B cell (primary cell): ENCODE measurements around the gene BATF2.

Experiments
- EZH2 ChIP-seq: IDR thresholded peaks from 2 replicates; pipeline ENCODE4 v1.6.1; 2012; ENCODE audit warnings: borderline replicate concordance, low read depth, mild to moderate bottlenecking, moderate library complexity, low read length; ENCODE audit not compliant: insufficient read depth, poor library complexity, severe bottlenecking
- TF ChIP-seq, protein P1 (sequence below): fragments of 200-600 bp; IDR thresholded peaks from one replicate; pipeline ENCODE4 v1.8.0; 2022; ENCODE audit warnings: antibody characterized with exemption, mild to moderate bottlenecking

DNA sequence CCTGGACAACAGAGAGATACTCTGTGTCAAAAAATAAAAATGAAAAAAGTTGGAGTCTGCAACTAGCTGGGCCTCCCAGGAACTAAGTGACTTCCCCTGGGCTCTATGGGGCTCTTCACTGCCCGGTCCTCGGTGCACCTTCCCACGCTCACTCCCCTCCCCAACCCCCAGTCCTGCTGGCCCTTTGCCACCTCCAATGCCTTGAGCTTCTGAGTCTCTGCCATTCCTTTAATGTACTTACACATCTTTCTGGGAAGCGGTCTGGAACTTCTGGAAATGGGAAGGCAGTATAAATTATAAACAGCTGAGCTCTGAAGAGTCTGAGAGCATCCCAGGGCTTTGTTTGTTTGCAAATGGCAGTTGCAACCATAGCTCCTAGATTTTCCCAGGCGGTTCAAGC lies 5.9 kb upstream of the BATF2 start:
- TF ChIP-seq EZH2, result no peak
- TF ChIP-seq, protein P1, sequence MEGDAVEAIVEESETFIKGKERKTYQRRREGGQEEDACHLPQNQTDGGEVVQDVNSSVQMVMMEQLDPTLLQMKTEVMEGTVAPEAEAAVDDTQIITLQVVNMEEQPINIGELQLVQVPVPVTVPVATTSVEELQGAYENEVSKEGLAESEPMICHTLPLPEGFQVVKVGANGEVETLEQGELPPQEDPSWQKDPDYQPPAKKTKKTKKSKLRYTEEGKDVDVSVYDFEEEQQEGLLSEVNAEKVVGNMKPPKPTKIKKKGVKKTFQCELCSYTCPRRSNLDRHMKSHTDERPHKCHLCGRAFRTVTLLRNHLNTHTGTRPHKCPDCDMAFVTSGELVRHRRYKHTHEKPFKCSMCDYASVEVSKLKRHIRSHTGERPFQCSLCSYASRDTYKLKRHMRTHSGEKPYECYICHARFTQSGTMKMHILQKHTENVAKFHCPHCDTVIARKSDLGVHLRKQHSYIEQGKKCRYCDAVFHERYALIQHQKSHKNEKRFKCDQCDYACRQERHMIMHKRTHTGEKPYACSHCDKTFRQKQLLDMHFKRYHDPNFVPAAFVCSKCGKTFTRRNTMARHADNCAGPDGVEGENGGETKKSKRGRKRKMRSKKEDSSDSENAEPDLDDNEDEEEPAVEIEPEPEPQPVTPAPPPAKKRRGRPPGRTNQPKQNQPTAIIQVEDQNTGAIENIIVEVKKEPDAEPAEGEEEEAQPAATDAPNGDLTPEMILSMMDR, result no peak
